BJ (cell line): ENCODE measurements around the gene EEF1G. TPM values are rescaled to one million over a fixed set of nuclear protein-coding genes. Genes with fewer than 3 reads are reported as not detected.

Experiments used
- CTCF ChIA-PET: fragments of 350-600 bp; formaldehyde crosslinking; extraction: SDS; loops from one replicate; lab custom pipeline; 2021; ENCODE audit warnings: antibody characterized with exemption, inconsistent platforms; lab: Yijun Ruan, JAX
- POLR2A ChIA-PET: fragments of 300-600 bp; sonication (Branson Sonifier 250); formaldehyde crosslinking; extraction: SDS; loops from one replicate; lab custom pipeline; 2021; ENCODE audit warnings: antibody characterized with exemption; lab: Charles Lee
- DNase-seq: peaks from one replicate; pipeline ENCODE4 v3.0.0-alpha.2; 2011; ENCODE audit warnings: low read depth
- H3K27me3 ChIP-seq: 2 replicates; pipeline ENCODE4 v1.6.0; 2011; ENCODE audit warnings: low read length; ENCODE audit not compliant: control insufficient read depth, insufficient read depth
- H3K36me3 ChIP-seq: 2 replicates; pipeline ENCODE4 v1.5.1; 2011; ENCODE audit warnings: low read length; ENCODE audit not compliant: control insufficient read depth, insufficient read depth
- H3K4me3 ChIP-seq: 2 replicates; pipeline ENCODE4 v1.5.1; 2011; ENCODE audit warnings: low read depth, mild to moderate bottlenecking, control low read depth, low read length
- polyA plus RNA-seq: library from polyadenylated mRNA; depleted of rRNA; stranded (reverse); fragments of >200 nt; gene quantifications from 2 replicates; pipeline ENCODE4 v1.2.3, GENCODE V29; 2011
- TF ChIP-seq, protein P1 (sequence below): IDR thresholded peaks from 2 replicates; pipeline ENCODE4 v1.5.1; 2011; ENCODE audit warnings: low read depth, mild to moderate bottlenecking, control low read depth, inconsistent platforms, low read length, moderate library complexity; ENCODE audit not compliant: insufficient read depth

EEF1G gene
- polyA plus RNA-seq, 1 experiment: 2,459 TPM

DNA sequence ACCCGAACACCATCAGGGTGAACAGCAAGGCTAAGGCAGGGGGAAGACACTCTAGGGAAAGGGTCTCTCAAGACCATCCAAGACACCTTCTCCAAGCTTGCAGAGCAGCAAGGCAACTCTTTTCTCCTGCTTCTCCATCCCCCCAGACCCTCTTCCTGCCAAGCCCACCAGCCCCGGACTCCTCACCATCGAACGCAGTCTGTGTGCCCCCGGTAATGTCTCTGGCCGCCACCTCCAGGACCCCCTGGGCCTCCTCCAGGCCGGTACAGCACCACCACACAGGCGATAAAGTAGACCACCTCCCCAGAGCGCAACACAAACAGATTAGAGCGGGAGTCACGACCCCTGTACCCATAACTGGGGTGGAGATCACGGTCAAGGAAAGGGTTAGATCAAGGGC, 35.1 kb upstream of the EEF1G start:
- Histone ChIP-seq H3K36me3 (peaks cover 17% of the 10 kb centered on the region), H3K27me3 (no peaks in the 10 kb centered on the region), H3K4me3 (no peak overlapping the region)
- TF ChIP-seq, protein P1, sequence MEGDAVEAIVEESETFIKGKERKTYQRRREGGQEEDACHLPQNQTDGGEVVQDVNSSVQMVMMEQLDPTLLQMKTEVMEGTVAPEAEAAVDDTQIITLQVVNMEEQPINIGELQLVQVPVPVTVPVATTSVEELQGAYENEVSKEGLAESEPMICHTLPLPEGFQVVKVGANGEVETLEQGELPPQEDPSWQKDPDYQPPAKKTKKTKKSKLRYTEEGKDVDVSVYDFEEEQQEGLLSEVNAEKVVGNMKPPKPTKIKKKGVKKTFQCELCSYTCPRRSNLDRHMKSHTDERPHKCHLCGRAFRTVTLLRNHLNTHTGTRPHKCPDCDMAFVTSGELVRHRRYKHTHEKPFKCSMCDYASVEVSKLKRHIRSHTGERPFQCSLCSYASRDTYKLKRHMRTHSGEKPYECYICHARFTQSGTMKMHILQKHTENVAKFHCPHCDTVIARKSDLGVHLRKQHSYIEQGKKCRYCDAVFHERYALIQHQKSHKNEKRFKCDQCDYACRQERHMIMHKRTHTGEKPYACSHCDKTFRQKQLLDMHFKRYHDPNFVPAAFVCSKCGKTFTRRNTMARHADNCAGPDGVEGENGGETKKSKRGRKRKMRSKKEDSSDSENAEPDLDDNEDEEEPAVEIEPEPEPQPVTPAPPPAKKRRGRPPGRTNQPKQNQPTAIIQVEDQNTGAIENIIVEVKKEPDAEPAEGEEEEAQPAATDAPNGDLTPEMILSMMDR: no peak
- ChIA-PET POLR2A (no interaction called here), CTCF (interaction anchor here (1.1 to 1.5 kb wide), 3 partner anchors 12 to 229 kb away, joined by 3 read pairs; no protein-coding TSS in a partner anchor)
- no peak for DNase-seq

DNA sequence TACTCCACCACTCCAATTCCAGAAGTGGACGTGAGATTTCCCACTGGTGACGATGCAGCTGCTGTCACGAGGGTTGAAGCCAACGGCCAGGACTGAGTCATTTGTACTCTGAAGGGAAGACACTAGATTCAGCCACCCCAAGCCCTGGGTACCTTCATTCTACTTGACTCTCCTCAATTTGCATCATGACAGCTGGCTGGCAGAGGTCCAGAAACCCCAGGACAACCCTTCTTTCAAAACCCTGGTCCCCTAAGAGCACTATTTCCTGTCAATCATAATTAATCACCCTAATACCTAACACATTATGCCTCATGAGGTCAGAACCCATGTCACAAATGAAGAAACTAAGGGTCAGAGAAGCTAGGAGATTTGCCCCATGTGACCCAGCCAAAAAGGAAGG, 34.0 kb upstream of the EEF1G start:
- no peak for DNase-seq
- no peak overlapping the region for H3K4me3 ChIP-seq
- H3K27me3 ChIP-seq: no peaks in the 10 kb centered on the region
- ChIA-PET CTCF (interaction anchor here (1.2 to 1.5 kb wide), 2 partner anchors 11 to 13 kb away, joined by 3 read pairs; no protein-coding TSS in a partner anchor), POLR2A (no interaction called here)
- TF ChIP-seq, protein P1: no peak
- peaks cover 17% of the 10 kb centered on the region for H3K36me3 ChIP-seq

DNA sequence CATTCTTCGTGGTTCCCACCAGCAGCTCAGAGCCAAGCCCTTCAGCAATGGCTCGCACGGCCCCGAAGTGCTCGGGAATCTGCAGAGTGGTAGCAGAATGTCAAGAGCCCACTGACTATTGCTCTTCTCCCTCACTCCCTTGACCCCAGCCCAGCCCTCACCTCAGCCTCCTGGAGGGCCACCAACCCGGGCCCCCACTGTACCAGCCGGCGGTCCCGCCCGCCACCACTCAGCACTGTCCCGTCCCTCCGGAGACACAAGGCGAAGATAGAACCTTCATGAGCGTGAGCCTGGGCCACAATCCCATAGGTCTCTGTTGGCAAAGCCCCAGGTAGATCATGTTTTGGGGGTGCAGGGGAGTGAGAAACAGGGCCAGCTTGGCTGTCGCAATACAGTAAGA, 32.2 kb upstream of the EEF1G start:
- peaks cover 17% of the 10 kb centered on the region for H3K36me3 ChIP-seq
- H3K27me3 ChIP-seq: no peaks in the 10 kb centered on the region
- TF ChIP-seq, protein P1: no peak
- H3K4me3 ChIP-seq: no peak overlapping the region
- POLR2A ChIA-PET: no interaction called here
- DNase-seq: no peak
- CTCF ChIA-PET: no interaction called here

DNA sequence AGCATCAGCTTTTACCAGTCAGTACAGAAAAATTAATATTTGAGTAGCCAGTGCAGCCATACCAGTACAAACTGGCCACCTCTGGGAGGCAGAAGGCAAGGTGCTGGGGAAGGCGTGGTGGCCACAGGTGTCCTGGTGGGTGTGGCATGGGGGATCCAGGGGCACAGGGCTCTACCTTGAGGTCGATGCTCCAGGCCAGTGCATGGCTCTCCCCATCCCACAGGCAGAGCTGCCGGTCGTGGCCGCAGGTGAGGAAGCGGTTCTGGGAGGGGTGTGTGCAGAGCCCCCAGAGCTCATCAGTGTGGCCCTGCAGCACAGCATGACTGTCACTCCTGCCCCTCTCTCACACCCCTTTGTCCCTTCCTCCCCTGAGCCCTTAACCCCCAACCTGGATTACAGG, 31.8 kb upstream of the EEF1G start:
- ChIA-PET POLR2A (no interaction called here), CTCF (no interaction called here)
- Histone ChIP-seq H3K27me3 (no peaks in the 10 kb centered on the region), H3K36me3 (peaks cover 14% of the 10 kb centered on the region), H3K4me3 (no peak overlapping the region)
- DNase-seq: no peak
- TF ChIP-seq, protein P1: no peak

DNA sequence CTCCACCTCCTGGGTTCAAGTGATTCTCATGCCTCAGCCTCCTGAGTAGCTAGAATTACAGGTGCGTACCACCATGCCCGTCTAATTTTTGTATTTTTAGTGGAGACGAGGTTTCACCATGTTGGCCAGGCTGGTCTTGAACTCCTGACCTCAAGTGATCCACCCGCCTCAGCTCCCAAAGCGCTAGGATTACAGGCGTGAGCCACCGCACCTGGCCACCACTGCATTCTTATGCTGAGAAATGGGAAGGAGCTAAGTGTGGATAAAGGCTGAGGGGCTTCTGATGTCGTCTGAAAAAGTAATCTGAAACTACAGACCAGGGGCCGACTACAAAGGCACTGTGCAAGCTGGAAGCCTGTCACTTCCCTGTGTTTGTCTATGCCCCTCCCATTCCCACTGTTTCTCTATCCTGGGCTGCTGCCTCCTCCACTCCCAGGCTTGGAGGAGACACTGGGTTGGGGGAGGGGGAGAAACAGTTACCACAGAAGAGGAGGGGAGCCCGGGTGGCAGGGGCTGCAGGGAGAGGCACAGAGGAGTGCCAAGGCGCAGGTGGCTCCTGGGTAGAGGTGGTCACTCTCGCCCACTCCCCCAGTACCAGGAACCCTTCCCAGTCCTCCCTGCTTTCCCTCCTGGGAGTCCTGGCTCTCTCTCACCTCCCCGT, 30.9 kb upstream of the EEF1G start:
- CTCF ChIA-PET: interaction anchor here (0.9 kb wide), 1 partner anchor 180 kb away, joined by 3 read pairs; no protein-coding TSS in a partner anchor
- Histone ChIP-seq H3K4me3 (no peak overlapping the region), H3K27me3 (no peaks in the 10 kb centered on the region), H3K36me3 (peaks cover 12% of the 10 kb centered on the region)
- TF ChIP-seq, protein P1: no peak
- no peak for DNase-seq
- POLR2A ChIA-PET: no interaction called here
